ENCODE results near the gene GNAI3.

DNA sequence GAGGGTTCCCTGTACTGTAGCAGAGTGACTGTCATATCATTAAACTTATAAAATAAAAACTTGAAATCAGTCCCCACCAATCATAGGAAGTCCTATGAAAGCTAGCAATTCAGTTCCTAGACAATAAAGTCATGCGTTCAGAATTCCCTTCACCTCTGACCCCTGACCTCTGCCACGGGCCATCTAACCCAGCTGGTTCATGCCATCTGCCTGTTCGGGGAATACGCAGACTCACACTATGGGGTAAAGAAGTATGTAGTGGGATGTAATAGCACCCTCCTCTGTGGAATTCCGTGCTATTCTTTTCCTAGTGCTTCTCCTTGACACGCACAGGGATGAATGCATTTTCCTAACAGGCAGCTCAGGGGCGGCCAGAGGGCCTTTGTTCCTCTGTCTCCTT is 109.6 kb downstream of the GNAI3 start:
- no peak for TF ChIP-seq ZFP3 (CRISPR knock-in tag; IDR thresholded peaks at IDR 0.05)
- no peak for TF ChIP-seq ZFP30 (CRISPR knock-in tag; IDR thresholded peaks at IDR 0.05)
- TF ChIP-seq OSR1 (CRISPR knock-in tag; IDR thresholded peaks at IDR 0.05), result no peak
- TF ChIP-seq RARB (CRISPR knock-in tag; IDR thresholded peaks at IDR 0.05), result no peak
- TF ChIP-seq SNAI2 (CRISPR knock-in tag; IDR thresholded peaks at IDR 0.05), result no peak
- TF ChIP-seq, protein P1, sequence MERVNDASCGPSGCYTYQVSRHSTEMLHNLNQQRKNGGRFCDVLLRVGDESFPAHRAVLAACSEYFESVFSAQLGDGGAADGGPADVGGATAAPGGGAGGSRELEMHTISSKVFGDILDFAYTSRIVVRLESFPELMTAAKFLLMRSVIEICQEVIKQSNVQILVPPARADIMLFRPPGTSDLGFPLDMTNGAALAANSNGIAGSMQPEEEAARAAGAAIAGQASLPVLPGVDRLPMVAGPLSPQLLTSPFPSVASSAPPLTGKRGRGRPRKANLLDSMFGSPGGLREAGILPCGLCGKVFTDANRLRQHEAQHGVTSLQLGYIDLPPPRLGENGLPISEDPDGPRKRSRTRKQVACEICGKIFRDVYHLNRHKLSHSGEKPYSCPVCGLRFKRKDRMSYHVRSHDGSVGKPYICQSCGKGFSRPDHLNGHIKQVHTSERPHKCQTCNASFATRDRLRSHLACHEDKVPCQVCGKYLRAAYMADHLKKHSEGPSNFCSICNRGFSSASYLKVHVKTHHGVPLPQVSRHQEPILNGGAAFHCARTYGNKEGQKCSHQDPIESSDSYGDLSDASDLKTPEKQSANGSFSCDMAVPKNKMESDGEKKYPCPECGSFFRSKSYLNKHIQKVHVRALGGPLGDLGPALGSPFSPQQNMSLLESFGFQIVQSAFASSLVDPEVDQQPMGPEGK (CRISPR knock-in tag; IDR thresholded peaks at IDR 0.05; ENCODE audit: borderline replicate concordance), result no peak
- no peak for TF ChIP-seq ISL1 (CRISPR knock-in tag; IDR thresholded peaks at IDR 0.05)
- no peak for TF ChIP-seq BACH2 (CRISPR knock-in tag; IDR thresholded peaks at IDR 0.05; ENCODE audit: borderline replicate concordance)
- no peak for TF ChIP-seq ESRRG (CRISPR knock-in tag; IDR thresholded peaks at IDR 0.05)
- TF ChIP-seq GLIS3 (CRISPR knock-in tag; IDR thresholded peaks at IDR 0.05), result no peak
- TF ChIP-seq, protein P2, sequence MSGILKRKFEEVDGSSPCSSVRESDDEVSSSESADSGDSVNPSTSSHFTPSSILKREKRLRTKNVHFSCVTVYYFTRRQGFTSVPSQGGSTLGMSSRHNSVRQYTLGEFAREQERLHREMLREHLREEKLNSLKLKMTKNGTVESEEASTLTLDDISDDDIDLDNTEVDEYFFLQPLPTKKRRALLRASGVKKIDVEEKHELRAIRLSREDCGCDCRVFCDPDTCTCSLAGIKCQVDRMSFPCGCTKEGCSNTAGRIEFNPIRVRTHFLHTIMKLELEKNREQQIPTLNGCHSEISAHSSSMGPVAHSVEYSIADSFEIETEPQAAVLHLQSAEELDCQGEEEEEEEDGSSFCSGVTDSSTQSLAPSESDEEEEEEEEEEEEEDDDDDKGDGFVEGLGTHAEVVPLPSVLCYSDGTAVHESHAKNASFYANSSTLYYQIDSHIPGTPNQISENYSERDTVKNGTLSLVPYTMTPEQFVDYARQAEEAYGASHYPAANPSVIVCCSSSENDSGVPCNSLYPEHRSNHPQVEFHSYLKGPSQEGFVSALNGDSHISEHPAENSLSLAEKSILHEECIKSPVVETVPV (CRISPR knock-in tag; IDR thresholded peaks at IDR 0.05), result no peak
- TF ChIP-seq ZNF70 (CRISPR knock-in tag; IDR thresholded peaks at IDR 0.05), result no peak
- TF ChIP-seq ZC3H10 (CRISPR knock-in tag; IDR thresholded peaks at IDR 0.05), result no peak
- TF ChIP-seq ARNTL (CRISPR knock-in tag; IDR thresholded peaks at IDR 0.05; ENCODE audit: borderline replicate concordance, low read depth), result no peak
